A204.1 (cell line): ENCODE measurements around the gene GARS1.

Experiments used
- FAIRE-seq: peaks from 2 replicates; lab custom pipeline; 2012; peaks lifted over from hg19 to GRCh38; lab: Jason Lieb, UNC

The GARS1 gene

GRCh38 chr7:30681815-30682211, 87.1 kb downstream of the GARS1 start:
- no peak for FAIRE-seq

GRCh38 chr7:30682212-30683083, 87.8 kb downstream of the GARS1 start, which contains the start of gene CRHR2:
Gene CRHR2 (minus strand): TSS chr7:30682456. CDS start chr7:30682280, 176 bp downstream.
- no peak for FAIRE-seq

- FAIRE-seq: no peak
These were observed 88.6 kb downstream of the GARS1 start for GRCh38 chr7:30683306-30683705.
